HPDE6-E6E7 (cell line): ENCODE results near the gene AOAH.

ENCODE experiments used
- DNase-seq: peaks from one replicate; pipeline ENCODE4 v3.0.0; 2011; ENCODE audit warnings: missing footprints; ENCODE audit errors: extremely low spot score

Gene AOAH

GRCh38 chr7:36692456-36692855 is 31.8 kb downstream of the AOAH start:
- DNase-seq: no peak

DNA sequence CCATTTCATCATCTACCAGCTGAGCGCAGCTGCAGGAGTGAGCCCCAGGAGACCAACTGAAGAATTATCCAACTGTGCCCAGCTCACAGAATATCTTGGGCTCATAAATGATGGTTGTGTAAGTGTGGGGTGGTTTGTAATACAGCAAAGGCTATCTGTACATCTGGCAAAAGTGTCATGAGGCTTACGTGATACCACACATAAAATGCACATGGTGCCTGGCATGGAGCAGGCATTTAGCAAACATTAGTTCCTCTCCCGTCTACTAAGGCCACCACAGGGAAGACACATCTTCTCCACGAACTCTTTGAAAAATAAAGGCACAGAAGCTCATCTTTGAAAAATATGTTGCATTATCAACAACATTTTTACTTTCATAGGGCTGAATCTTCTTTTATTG is 32.3 kb downstream of the AOAH start:
- DNase-seq: no peak

- no peak for DNase-seq
Measured at GRCh38 chr7:36690514-36691187, 33.6 kb downstream of the AOAH start.

DNA sequence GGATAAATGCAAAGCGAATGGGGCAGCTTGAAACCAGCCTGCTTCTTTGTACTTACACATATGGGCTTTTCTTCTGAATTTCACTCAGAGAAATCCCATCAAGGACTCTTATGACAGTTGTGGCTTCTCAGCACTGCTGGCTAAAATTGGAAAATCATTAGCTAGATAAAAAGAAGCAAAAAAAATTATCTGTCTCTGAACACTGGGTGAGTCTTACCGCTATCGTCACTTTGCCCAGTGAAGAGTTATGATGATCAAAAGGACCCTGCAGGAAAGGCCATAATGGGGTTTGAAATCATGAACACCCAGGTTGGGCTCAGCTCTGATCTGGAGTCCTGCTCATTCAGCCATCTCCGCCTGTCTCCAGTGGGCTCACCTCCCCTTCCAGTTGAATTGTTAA is 34.3 kb downstream of the AOAH start:
- no peak for DNase-seq

GRCh38 chr7:36686499-36686898 is 37.8 kb downstream of the AOAH start:
- peak; percentile 46 for DNase-seq

DNA sequence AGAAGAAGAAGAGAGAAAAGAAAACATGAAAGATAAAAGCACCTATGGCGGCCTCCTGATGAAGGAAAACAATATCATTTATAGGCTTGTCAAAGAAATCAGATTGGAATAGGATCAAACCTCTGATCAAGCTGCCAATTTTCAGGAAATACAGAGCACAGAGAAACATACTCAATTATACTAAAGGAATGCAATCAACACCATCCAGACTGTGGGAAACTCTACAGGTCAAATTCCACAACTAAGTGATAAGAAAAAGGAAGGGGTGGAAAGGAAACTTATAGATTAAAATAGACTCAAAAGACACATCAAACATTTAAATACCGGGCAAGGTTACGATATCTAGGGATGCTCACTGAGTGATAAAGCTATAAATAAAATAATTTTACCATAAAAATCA is 39.3 kb downstream of the AOAH start:
- no peak for DNase-seq

DNA sequence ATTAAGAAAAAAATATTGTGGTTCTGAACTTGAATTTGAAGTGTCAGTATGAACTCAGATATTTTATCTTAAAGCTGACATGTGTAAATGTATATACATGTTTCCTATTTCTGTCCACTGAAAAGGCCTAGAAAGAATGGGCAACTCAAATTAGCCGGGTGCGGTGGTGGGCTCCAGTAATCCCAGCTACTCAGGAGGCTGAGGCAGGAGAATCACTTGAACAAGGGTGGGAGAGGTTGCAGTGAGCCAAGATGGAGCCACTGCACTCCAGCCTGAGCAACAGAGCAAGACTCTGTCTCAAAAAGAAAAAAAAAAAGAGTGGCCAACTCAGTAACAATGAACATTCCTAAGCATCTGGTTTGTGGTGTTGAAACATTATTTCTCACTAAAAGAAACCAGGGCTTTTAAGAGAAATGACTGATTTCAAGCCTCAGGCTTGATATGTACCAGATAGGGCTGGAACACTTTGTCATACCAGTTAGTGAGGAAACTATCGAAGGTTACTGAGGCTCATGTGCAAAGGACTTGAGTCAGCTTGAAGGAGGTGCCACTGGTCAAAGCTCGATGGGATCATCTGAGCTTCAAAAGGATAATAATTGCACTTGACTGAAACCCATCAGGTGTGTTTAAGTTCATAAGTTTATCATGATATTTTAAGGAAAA is 40.5 kb downstream of the AOAH start:
- DNase-seq: peak; percentile 32

DNA sequence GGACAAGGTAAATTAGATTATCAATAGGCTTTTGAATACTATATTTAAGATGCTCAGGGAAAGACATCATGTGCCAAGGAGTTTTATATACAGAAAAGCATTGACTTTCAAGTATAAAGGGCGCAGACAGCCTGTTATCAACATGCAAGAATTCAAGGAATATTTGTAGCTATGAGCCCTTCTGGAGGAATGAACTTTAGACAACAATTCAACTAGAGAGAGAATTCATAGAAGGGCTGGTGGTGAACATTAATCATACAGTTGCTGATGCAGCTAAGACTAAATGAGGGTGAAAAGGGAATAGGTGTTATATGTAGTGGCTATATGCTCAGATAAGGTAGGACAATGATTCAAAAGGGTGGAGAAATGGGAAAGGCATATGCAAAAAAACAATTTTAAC is 41.2 kb downstream of the AOAH start:
- no peak for DNase-seq

- DNase-seq: no peak
Measured at GRCh38 chr7:36682102-36682501, 42.2 kb downstream of the AOAH start.

- DNase-seq: no peak
Measured at GRCh38 chr7:36677769-36678437, 46.4 kb downstream of the AOAH start.

DNA sequence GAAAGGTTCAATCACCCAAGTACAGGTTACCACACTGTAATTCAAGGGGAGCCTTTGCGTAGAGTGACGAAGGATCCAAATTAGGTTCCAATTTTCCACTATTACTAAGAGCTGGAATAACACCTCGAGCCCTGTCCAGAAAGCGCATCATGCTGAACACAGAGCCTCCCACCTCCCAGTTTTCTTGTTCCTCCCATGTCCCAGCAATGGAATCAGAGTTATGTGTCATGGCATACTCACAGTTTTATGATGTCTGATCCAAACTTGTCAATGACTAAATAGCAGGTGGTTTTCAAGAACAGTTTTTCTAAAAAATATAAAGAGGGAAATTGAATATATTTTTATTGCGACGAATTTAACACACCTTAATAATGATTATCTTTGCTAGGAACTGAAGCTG is 50.6 kb downstream of the AOAH start:
- DNase-seq: no peak

DNA sequence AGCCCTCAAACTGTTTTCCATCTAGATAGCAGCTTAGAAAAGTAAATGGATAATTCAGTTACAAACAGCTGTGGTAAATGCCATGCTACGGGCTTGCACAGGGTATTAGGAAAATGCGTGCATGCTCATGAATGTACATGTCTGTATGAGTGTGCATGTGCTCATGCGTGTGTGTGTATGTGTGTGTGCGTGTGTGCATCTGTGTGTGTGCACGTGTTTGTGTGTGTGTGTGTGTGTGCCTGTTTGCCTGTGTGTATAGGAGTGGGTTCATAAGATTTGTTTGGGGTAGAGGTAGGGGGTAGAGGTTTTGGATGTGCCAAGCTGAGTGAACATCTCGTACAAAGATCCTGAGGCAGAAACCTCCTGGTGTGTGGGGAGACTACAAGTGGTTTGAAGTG is 52.9 kb downstream of the AOAH start:
- no peak for DNase-seq

- DNase-seq: no peak
Measured at GRCh38 chr7:36670585-36671431, 53.5 kb downstream of the AOAH start.

DNA sequence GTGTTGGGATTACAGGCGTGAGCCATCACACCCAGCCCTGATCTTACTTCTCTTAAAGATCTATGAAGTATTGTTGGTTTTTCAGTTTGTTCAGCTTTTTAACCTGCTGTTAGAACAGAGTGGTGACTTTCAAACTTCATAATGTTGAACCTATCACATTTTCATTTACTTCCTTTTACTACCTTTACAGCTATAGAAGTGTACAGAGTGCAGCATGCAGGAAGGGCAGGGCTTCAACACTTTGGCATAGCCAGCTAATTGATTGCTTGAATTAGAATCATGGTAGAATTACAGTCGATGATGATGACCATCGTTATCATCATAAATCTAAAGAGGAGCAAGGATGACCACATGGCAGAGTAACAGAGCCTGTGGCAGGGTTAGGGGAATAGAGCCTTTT is 55.5 kb downstream of the AOAH start:
- no peak for DNase-seq

GRCh38 chr7:36668080-36668479 is 56.2 kb downstream of the AOAH start:
- no peak for DNase-seq

- DNase-seq: no peak
Measured at GRCh38 chr7:36667007-36667745, 57.1 kb downstream of the AOAH start.

DNA sequence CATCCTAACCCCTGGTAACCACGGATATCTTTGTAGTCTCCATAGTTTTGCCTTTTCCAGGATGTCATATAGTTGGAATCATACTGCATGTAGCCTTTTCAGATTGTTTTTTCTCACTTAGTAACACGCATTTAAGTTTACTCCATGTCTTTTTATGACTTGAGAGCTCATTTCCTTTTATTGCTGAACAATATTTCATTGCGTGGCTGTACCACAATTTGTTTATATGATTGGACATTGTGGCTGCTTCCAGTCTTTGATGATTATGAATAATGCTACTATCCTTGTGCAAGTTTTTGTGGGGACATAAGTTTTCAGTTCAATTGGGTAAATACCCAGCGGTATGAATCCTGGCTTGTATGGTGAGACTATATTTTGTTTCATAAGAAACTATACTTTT is 60.8 kb downstream of the AOAH start:
- no peak for DNase-seq

GRCh38 chr7:36661135-36661840 is 63.0 kb downstream of the AOAH start:
- DNase-seq: no peak

DNA sequence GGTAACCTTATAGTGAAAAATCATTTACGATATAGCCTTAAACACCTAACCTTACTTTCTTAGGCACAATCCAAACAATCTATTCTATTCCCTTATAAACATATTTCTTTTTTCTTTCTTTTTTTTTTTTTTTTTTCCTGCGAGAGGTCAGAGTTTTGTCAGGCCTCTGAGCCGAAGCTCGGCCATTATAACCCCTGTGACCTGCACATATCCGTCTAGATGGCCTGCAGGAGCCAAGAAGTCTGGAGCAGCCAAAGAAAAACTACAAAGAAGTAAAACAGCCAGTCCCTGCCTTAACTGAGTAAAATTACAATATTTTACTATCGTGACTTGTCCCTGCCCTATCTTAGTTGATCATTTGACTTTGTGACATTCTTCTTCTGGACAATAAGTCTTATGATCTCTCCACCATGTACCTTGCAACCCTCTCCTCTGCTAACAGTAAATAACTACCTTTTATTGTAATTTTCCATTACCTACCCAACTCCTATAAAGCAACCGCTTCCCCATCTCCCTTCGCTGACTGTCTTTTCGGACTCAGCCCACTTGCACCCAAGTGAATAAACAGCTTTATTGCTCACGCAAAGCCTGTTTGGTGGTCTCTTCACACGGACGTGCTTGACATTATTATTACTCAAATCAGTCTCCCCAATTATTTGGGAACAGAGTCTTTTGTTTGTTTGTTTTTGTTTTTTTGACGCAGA is 64.5 kb downstream of the AOAH start:
- no peak for DNase-seq

DNA sequence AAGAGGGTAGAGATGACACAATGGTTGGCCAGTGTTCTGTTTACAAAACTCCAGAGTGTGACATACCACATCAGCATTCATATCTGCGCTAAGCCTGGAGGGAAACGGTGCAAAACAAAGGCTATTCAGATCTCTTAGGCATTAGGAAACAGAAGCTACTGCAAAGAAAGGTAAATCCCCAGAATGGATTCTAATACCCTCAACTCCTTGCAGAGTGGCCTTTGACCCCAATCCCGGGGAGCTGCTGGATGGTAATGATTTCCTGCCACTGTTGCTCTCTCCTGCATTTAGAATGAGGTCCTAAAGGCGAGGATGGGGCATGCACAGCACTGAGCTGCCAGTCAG is 65.2 kb downstream of the AOAH start:
- DNase-seq: peak; percentile 34
